GM12872 (cell line): ENCODE measurements around the gene TP63.

Experiments
- CTCF ChIP-seq: IDR thresholded peaks from 3 replicates; pipeline ENCODE4 v1.5.1; 2011; ENCODE audit warnings: low read depth, mild to moderate bottlenecking, low read length, moderate library complexity; ENCODE audit not compliant: insufficient read depth

TP63 gene

DNA sequence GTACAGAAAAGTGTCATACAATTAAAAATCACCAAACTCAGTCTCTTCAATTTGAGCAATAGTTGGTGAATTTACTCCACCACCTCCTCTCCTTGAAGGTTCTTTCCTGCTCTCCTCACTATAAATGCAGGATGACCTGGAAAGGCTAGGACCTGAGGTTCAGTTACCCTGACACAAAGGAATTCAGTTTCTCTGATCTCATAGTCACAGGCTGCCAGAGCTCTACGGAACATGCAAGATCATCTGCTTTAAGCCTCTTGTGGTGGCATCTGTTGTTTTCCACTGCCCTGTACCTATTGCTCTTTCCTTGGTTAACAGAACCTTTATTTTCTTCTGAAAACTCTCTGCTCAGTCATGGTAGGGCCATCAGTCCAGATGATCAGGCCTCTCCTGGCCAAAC lies 4.9 kb upstream of the TP63 start:
- TF ChIP-seq CTCF = no peak

DNA sequence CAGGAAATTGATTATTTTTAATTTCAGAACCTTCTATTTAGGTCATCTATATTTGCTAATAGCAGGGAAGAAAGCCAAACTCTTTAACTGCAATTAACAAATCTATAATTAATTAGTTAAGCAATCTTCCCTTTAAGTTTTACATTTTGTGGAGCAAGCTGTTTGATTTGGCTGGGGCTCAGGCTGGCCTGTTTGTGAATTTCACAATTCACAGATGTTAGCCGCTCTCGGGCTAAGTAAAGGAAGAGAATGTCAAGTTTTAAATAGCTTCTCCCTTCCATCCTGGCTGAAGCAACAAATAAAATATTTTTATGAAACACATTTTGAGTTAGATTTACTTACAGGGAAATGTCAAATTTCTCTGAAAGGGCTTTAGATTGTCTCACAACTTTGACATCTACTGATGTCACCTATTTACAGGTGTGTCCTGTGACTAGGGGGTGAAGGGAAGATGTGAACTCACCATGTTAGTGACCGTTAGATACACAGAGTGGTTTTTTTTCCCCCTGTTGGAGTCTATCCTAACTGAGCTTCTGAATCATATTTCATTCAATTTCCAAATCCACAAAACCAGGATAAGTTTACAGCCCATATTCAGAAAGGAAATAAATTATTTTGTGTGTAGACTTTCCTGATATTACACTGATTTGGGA lies 1.3 kb upstream of the TP63 start:
- no peak for TF ChIP-seq CTCF

DNA sequence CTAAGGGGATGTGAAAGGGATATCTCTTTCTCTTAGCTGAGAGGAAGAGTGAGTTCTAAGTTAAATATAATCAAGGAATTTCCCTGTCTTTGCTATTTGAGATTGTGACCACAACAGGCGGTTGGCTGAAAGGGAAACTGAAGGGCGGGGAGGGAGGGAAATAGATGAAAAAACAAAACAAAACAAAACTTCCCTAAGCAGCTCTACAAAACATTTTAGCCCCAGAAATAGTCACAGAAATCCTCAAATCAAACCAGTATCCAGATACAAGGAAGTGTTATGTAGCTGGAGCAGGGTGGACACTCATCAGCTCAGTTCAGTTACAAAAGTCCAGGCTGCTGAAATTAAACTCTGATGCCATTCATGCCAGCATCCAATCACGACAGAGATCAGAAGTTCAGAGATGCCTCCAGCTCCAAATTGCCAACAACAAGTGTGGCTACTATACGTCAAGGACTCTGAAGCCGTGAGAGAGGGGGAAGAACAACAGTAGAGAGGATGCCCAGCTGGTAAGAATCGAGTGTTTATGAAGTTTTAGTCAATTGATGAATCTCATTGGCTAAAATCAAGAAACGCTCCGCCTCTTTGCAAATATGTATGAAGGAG lies 319 bp upstream of the TP63 start:
- no peak for TF ChIP-seq CTCF

DNA sequence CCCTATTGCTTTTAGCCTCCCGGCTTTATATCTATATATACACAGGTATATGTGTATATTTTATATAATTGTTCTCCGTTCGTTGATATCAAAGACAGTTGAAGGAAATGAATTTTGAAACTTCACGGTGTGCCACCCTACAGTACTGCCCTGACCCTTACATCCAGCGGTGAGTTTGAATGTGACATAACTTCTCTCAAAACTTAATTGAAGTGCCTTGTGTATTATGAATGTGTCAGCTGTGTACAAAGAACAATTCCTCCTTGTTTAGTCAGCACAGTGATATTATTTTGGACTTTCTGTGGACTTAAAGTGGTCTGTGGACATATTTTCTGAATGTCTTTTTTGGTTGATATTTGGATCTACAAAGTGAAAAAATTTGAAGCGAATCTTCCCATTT lies 220 bp downstream of the TP63 start:
- no peak for TF ChIP-seq CTCF

DNA sequence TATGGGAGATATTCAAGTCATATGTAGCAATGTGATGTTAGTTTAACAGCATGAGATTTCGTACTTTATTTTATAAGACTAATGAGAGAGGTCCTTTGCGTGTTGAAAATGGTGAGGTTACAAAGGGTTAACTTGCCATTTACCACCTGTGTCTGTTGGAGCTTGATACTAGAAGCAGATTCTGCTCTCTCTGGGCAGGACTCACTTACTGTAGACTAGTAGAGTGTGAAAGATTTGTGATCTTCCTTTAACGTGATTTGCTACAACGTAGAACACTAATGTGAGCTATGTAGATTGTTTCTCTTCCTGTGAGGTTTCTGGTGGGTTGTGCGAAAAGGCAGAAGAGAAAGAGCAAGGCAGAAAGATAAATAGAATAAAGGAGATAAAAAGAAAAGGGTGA lies 1.1 kb downstream of the TP63 start:
- TF ChIP-seq CTCF = no peak

DNA sequence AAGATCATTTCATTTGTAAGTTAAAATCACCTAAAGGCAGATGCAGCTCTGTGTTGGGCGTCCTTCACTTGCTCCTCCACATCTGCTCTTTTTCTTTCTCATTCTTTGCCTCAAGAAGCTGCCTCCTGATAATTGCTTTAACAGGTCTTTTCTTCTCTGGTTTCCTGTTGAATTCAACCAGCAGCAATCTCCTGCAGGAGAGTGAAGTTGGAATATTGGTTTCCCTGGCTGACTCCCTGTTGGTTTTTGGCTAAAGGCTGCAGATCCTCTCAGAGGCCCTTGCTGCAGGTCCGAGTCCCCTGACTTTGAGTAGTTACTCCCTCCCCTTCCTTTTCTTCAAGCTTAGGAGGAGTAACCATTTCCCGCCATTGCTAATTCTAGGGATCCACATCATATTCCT lies 4.2 kb downstream of the TP63 start:
- no peak for TF ChIP-seq CTCF

DNA sequence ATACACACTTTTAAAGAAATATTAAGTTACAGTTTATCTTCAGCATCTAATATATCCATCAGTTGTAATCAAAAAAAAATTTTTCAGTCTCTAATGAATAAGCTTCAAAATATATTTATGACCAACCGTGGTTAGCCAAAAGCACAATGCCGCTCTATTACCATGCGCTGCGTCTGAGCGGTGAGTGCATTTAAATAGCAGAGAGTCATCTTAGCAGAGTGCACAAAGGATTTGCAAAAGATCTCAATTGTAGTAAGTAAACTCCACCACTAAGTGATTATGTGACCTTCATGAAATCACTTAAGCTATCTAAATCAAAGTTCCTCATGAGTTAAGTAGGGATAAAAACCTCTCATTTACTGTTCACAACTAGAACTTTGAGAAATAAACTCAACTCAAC lies 4.9 kb downstream of the TP63 start:
- TF ChIP-seq CTCF = no peak
